GM23338 (cell line): Measurements from ENCODE around the gene INPP5A.

Experiments
- CREB1 ChIP-seq: fragments of 250-450 bp; sonication (Bioruptor Pico); IDR thresholded peaks from 2 replicates; pipeline ENCODE4 v1.5.0; 2020; ENCODE audit warnings: low read depth, mild to moderate bottlenecking, moderate library complexity
- EZH2 ChIP-seq: fragments of 200-600 bp; sonication (generic); IDR thresholded peaks from one replicate; pipeline ENCODE4 v1.8.0; 2017; ENCODE audit warnings: antibody characterized with exemption, mild to moderate bottlenecking, low read depth; ENCODE audit not compliant: unreplicated experiment
- EZH2phosphoT487 ChIP-seq: fragments of 200-600 bp; sonication (generic); IDR thresholded peaks from one replicate; pipeline ENCODE4 v1.8.1; 2018; ENCODE audit warnings: antibody characterized with exemption; ENCODE audit not compliant: unreplicated experiment
- JUNB ChIP-seq: IDR thresholded peaks from one replicate; pipeline ENCODE4 v1.6.1; 2016; ENCODE audit warnings: antibody characterized with exemption; ENCODE audit not compliant: unreplicated experiment
- POLR2AphosphoS5 ChIP-seq: IDR thresholded peaks from 2 replicates; pipeline ENCODE4 v1.6.1; 2016; ENCODE audit warnings: antibody characterized with exemption, low read depth
- STAT1 ChIP-seq: IDR thresholded peaks from one replicate; pipeline ENCODE4 v1.6.1; 2016; ENCODE audit warnings: antibody characterized with exemption; ENCODE audit not compliant: unreplicated experiment
- ZNF114 ChIP-seq: fragments of 250-450 bp; sonication (Bioruptor Pico); IDR thresholded peaks from 2 replicates; pipeline ENCODE4 v1.5.0; 2020; ENCODE audit warnings: mild to moderate bottlenecking, moderate library complexity
- TF ChIP-seq, protein P1 (sequence below), 2 experiments: fragments of 200-600 bp in 1 of 2; sonication (generic) in 1 of 2; conservative IDR thresholded peaks; 2 replicates each; pipeline versions ENCODE4 v1.5.1 to v1.6.1; 2016 to 2017; ENCODE audit warnings: antibody characterized with exemption in 2 of 2, low read depth in 2 of 2, mild to moderate bottlenecking in 2 of 2, moderate library complexity in 1 of 2
- TF ChIP-seq, protein P2 (sequence below): IDR thresholded peaks from one replicate; pipeline ENCODE4 v1.6.1; 2018; ENCODE audit warnings: antibody characterized with exemption; ENCODE audit not compliant: unreplicated experiment

DNA sequence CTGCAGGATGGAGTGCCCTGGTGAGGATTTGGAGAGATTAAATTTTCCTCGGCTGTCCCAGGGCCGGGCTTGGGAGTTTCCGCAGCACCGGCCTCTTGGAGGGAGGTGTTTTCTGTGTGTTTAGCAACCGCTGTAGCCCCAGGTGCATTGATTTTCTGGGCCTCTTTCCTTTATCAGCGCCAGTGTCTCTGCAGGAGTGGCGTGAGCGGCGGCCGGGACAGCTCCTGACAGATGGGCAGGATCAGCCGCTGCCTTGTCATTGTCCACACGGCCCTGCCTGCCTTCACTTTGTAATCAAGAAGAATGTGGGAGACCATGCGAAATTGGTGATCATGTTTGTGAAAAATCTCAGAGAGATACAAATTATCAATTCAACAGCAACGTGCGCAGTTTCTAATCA lies 216.0 kb downstream of the INPP5A start:
- TF ChIP-seq, protein P1, sequence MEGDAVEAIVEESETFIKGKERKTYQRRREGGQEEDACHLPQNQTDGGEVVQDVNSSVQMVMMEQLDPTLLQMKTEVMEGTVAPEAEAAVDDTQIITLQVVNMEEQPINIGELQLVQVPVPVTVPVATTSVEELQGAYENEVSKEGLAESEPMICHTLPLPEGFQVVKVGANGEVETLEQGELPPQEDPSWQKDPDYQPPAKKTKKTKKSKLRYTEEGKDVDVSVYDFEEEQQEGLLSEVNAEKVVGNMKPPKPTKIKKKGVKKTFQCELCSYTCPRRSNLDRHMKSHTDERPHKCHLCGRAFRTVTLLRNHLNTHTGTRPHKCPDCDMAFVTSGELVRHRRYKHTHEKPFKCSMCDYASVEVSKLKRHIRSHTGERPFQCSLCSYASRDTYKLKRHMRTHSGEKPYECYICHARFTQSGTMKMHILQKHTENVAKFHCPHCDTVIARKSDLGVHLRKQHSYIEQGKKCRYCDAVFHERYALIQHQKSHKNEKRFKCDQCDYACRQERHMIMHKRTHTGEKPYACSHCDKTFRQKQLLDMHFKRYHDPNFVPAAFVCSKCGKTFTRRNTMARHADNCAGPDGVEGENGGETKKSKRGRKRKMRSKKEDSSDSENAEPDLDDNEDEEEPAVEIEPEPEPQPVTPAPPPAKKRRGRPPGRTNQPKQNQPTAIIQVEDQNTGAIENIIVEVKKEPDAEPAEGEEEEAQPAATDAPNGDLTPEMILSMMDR (conservative IDR thresholded peaks at IDR 0.05; ENCODE audit: low read depth in 2 of 2): no peak
- TF ChIP-seq EZH2 (no peak), POLR2AphosphoS5 (no peak), EZH2phosphoT487 (no peak), STAT1 (no peak), CREB1 (CRISPR knock-in tag) (no peak), JUNB (no peak), ZNF114 (no peak)
- TF ChIP-seq, protein P2, sequence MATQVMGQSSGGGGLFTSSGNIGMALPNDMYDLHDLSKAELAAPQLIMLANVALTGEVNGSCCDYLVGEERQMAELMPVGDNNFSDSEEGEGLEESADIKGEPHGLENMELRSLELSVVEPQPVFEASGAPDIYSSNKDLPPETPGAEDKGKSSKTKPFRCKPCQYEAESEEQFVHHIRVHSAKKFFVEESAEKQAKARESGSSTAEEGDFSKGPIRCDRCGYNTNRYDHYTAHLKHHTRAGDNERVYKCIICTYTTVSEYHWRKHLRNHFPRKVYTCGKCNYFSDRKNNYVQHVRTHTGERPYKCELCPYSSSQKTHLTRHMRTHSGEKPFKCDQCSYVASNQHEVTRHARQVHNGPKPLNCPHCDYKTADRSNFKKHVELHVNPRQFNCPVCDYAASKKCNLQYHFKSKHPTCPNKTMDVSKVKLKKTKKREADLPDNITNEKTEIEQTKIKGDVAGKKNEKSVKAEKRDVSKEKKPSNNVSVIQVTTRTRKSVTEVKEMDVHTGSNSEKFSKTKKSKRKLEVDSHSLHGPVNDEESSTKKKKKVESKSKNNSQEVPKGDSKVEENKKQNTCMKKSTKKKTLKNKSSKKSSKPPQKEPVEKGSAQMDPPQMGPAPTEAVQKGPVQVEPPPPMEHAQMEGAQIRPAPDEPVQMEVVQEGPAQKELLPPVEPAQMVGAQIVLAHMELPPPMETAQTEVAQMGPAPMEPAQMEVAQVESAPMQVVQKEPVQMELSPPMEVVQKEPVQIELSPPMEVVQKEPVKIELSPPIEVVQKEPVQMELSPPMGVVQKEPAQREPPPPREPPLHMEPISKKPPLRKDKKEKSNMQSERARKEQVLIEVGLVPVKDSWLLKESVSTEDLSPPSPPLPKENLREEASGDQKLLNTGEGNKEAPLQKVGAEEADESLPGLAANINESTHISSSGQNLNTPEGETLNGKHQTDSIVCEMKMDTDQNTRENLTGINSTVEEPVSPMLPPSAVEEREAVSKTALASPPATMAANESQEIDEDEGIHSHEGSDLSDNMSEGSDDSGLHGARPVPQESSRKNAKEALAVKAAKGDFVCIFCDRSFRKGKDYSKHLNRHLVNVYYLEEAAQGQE: no peak
